ENCODE data around the gene PFDN1. TPM values are rescaled to one million over a fixed set of nuclear protein-coding genes. Genes with fewer than 3 reads are reported as not detected.

PFDN1 gene
- total RNA-seq, 1 experiment from 2014 or later = 48.9 TPM

DNA sequence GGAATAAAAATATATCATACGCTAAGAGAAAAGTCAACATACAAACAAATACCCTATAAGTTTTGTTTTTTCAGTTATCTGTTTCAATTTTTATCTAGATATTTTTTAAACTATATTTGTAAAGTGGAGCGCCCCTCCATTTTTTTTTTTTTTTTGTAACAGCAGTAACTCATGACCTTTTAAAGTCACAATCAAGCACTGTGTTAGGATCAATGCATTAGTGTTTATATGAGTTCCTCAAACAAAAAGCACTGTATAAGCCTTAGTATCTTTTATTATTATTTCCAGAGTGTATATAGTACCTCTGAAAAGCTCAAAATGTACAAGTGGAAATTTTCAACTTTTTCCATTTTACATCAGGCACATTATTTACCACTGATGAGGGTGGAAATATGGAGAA is 20.6 kb downstream of the PFDN1 start:
- BruUV-seq (replicated peaks) = no TSS peak
- no peaks in the 10 kb centered on the region for H3K9me2 ChIP-seq (ENCODE audit: insufficient read depth)
- no peak for DNase-seq (ENCODE audit: low read depth, low spot score)
- H2AFZ ChIP-seq (ENCODE audit: low read depth, low read length, poor library complexity, severe bottlenecking) = no peak overlapping the region
- ChIA-PET CTCF (interaction anchor here (1.2 kb wide), 1 partner anchor 70 kb away, joined by 3 read pairs; no protein-coding TSS in a partner anchor), POLR2A (no interaction called here), RAD21 (ENCODE audit: low non-redundant PET in 1 of 2, low total read pairs in 2 of 2, uncharacterized antibody in 2 of 2, unreplicated experiment in 2 of 2) (no interaction called here)
- peaks cover 62% of the 10 kb centered on the region for H3K79me2 ChIP-seq (ENCODE audit: insufficient read depth, low read length)
- no peak overlapping the region for H3K27ac ChIP-seq (ENCODE audit: low read depth, low read length)
- ATAC-seq = no peak
- TF ChIP-seq YY1 (IDR thresholded peaks at IDR 0.05; ENCODE audit: extremely low read depth, insufficient replicate concordance, low read depth, low read length) (no peak), JUND (IDR thresholded peaks at IDR 0.05) (no peak), ZNF274 (IDR thresholded peaks at IDR 0.05; ENCODE audit: low read depth, low read length) (no peak), POLR2A (IDR thresholded peaks at IDR 0.05; ENCODE audit: borderline replicate concordance, extremely low read depth, insufficient read depth, insufficient read length) (no peak), EZH2 (IDR thresholded peaks at IDR 0.05) (no peak), EZH2phosphoT487 (IDR thresholded peaks at IDR 0.05; ENCODE audit: borderline replicate concordance) (no peak), TCF7L2 (IDR thresholded peaks at IDR 0.05; ENCODE audit: borderline replicate concordance, extremely low read depth, insufficient read depth, insufficient read length) (no peak), POLR2AphosphoS5 (IDR thresholded peaks at IDR 0.05; ENCODE audit: low read depth, low read length) (no peak), FOSL1 (IDR thresholded peaks at IDR 0.05; ENCODE audit: low read depth) (no peak), EGR1 (IDR thresholded peaks at IDR 0.05; ENCODE audit: low read depth) (no peak), ZFX (IDR thresholded peaks at IDR 0.05) (no peak), RAD21 (IDR thresholded peaks at IDR 0.05; ENCODE audit: low read depth) (no peak)
- TF ChIP-seq, protein P1, sequence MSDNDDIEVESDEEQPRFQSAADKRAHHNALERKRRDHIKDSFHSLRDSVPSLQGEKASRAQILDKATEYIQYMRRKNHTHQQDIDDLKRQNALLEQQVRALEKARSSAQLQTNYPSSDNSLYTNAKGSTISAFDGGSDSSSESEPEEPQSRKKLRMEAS (IDR thresholded peaks at IDR 0.05) = no peak
- TF ChIP-seq, protein P2, sequence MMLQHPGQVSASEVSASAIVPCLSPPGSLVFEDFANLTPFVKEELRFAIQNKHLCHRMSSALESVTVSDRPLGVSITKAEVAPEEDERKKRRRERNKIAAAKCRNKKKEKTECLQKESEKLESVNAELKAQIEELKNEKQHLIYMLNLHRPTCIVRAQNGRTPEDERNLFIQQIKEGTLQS (IDR thresholded peaks at IDR 0.05) = no peak
- TF ChIP-seq, protein P3, sequence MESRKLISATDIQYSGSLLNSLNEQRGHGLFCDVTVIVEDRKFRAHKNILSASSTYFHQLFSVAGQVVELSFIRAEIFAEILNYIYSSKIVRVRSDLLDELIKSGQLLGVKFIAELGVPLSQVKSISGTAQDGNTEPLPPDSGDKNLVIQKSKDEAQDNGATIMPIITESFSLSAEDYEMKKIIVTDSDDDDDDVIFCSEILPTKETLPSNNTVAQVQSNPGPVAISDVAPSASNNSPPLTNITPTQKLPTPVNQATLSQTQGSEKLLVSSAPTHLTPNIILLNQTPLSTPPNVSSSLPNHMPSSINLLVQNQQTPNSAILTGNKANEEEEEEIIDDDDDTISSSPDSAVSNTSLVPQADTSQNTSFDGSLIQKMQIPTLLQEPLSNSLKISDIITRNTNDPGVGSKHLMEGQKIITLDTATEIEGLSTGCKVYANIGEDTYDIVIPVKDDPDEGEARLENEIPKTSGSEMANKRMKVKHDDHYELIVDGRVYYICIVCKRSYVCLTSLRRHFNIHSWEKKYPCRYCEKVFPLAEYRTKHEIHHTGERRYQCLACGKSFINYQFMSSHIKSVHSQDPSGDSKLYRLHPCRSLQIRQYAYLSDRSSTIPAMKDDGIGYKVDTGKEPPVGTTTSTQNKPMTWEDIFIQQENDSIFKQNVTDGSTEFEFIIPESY (IDR thresholded peaks at IDR 0.05; ENCODE audit: extremely low read depth, insufficient replicate concordance, low read length) = no peak
- TF ChIP-seq, protein P4, sequence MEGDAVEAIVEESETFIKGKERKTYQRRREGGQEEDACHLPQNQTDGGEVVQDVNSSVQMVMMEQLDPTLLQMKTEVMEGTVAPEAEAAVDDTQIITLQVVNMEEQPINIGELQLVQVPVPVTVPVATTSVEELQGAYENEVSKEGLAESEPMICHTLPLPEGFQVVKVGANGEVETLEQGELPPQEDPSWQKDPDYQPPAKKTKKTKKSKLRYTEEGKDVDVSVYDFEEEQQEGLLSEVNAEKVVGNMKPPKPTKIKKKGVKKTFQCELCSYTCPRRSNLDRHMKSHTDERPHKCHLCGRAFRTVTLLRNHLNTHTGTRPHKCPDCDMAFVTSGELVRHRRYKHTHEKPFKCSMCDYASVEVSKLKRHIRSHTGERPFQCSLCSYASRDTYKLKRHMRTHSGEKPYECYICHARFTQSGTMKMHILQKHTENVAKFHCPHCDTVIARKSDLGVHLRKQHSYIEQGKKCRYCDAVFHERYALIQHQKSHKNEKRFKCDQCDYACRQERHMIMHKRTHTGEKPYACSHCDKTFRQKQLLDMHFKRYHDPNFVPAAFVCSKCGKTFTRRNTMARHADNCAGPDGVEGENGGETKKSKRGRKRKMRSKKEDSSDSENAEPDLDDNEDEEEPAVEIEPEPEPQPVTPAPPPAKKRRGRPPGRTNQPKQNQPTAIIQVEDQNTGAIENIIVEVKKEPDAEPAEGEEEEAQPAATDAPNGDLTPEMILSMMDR (IDR thresholded peaks at IDR 0.05 in 2 of 3, conservative IDR thresholded peaks at IDR 0.05 in 1 of 3; ENCODE audit: borderline replicate concordance in 1 of 3, insufficient read depth in 1 of 3, low read depth in 2 of 3, low read length in 2 of 3) = no peak
- H3K4me2 ChIP-seq (ENCODE audit: low read length) = no peak overlapping the region
- intact Hi-C loops (cut with micrococcal nuclease) = no loop called here
- H3K9ac ChIP-seq (ENCODE audit: low read length) = no peak overlapping the region
- H3K36me3 ChIP-seq (ENCODE audit: control insufficient read depth in 1 of 2, insufficient read depth in 2 of 2, low read length in 2 of 2) = peaks cover 2 to 3% of the 10 kb centered on the region in 2 experiments; a peak in 1 of 4 replicates
- no peaks in the 10 kb centered on the region for H3K4me1 ChIP-seq (ENCODE audit: control insufficient read depth in 1 of 2, insufficient read depth in 2 of 2, low read length in 2 of 2)
- no peak overlapping the region for H3K4me3 ChIP-seq (replicated peaks in 1 of 2; ENCODE audit: low read depth in 1 of 2, low read length in 2 of 2)
- H4K20me1 ChIP-seq (ENCODE audit: insufficient read depth) = no peaks in the 10 kb centered on the region
- no peaks in the 10 kb centered on the region for H3K27me3 ChIP-seq (ENCODE audit: insufficient read depth, low read length)
- 0 out of 4 replicates have a peak, but pooled peaks cover 0 to 3% of the 10 kb centered on the region in 2 experiments for H3K9me3 ChIP-seq (ENCODE audit: control insufficient read depth in 1 of 2, insufficient read depth in 1 of 2, low read depth in 1 of 2, low read length in 2 of 2)
